Measurements from ENCODE around the gene MYH10.

MYH10 gene

DNA sequence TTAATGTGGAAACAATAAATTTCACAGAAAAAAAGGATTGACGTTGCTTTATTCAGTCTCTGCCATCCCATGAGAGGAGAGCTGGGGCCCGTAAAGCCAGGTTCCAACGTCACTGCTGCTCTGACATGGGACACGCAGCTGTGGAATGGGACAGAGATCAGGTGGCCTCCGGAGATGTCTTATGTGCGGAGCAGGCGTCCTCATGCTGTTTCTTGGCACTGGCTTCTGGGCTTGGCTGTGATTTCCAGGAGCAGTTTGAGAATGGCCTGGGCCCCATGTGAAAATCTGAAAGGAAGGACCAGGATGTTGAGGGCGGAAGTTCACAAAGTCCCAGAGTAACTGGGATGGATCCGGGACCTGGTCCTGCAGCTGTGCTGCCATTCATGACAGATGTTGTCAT lies 162.4 kb downstream of the MYH10 start:
- TF ChIP-seq, protein P1, sequence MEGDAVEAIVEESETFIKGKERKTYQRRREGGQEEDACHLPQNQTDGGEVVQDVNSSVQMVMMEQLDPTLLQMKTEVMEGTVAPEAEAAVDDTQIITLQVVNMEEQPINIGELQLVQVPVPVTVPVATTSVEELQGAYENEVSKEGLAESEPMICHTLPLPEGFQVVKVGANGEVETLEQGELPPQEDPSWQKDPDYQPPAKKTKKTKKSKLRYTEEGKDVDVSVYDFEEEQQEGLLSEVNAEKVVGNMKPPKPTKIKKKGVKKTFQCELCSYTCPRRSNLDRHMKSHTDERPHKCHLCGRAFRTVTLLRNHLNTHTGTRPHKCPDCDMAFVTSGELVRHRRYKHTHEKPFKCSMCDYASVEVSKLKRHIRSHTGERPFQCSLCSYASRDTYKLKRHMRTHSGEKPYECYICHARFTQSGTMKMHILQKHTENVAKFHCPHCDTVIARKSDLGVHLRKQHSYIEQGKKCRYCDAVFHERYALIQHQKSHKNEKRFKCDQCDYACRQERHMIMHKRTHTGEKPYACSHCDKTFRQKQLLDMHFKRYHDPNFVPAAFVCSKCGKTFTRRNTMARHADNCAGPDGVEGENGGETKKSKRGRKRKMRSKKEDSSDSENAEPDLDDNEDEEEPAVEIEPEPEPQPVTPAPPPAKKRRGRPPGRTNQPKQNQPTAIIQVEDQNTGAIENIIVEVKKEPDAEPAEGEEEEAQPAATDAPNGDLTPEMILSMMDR (IDR thresholded peaks at IDR 0.05; ENCODE audit: insufficient read depth, low read length, missing control alignments) = no peak
- CTCF ChIA-PET = interaction anchor here (1.4 to 2.1 kb wide), 3 partner anchors 8 to 278 kb away, joined by 3 to 6 read pairs (median 3); no protein-coding TSS in a partner anchor
- POLR2A ChIA-PET = no interaction called here
- no peak overlapping the region for H3K4me3 ChIP-seq (ENCODE audit: low read depth, low read length)
- DNase-seq (ENCODE audit: low read depth, low spot score) = no peak

DNA sequence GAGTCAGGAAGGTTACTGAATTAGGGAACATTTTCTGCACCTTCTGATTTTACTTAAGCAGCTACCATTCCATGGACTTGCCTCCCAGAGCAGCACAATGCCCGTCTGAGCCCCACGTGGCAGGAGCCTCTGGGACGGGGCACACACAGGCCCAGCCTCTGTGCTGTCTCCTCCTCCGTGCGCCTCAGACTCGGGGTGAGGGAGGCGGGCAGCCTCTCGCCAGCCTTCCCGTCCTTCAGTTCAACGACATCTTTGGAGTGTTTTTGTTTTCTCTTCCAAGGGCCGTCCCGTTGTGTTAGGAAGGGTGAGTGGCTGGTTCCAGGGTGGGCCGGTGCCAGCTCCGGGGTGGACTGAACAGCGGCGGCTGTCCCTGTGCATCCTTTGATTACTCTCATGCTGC lies 163.0 kb downstream of the MYH10 start:
- POLR2A ChIA-PET = no interaction called here
- DNase-seq (ENCODE audit: low read depth, low spot score) = no peak
- TF ChIP-seq, protein P1 (IDR thresholded peaks at IDR 0.05; ENCODE audit: insufficient read depth, low read length, missing control alignments) = no peak
- CTCF ChIA-PET = interaction anchor here (1.1 to 2.1 kb wide), 4 partner anchors 8 to 278 kb away, joined by 3 to 6 read pairs (median 4); no protein-coding TSS in a partner anchor
- no peak overlapping the region for H3K4me3 ChIP-seq (ENCODE audit: low read depth, low read length)

DNA sequence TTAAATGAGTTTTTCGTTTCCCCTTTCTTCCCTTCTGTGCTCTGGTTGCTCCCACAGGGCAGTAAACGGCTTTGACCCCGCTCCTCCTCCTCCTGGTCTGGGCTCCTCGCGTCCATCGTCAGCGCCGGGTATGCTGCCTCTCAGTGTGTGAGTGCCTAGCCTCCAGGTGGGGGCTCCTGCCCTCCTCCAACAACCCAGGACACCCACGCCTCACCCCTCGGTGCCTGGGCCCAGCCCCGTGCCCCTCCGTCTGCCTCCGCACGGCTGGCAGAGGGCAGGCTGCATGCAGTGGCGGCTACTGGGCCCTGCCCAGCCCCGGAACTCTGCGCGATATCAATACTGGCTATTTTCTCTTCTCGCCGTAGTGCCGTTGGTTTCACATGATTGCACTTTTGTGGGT lies 163.7 kb downstream of the MYH10 start:
- no peak overlapping the region for H3K4me3 ChIP-seq (ENCODE audit: low read depth, low read length)
- ChIA-PET POLR2A (interaction anchor here (0.5 kb wide), 1 partner anchor 244 kb away, joined by 3 read pairs; no protein-coding TSS in a partner anchor), CTCF (interaction anchor here (1.1 to 2.1 kb wide), 4 partner anchors 9 to 279 kb away, joined by 3 to 6 read pairs (median 4); no protein-coding TSS in a partner anchor)
- TF ChIP-seq, protein P1 (IDR thresholded peaks at IDR 0.05; ENCODE audit: insufficient read depth, low read length, missing control alignments) = no peak
- DNase-seq (ENCODE audit: low read depth, low spot score) = no peak

DNA sequence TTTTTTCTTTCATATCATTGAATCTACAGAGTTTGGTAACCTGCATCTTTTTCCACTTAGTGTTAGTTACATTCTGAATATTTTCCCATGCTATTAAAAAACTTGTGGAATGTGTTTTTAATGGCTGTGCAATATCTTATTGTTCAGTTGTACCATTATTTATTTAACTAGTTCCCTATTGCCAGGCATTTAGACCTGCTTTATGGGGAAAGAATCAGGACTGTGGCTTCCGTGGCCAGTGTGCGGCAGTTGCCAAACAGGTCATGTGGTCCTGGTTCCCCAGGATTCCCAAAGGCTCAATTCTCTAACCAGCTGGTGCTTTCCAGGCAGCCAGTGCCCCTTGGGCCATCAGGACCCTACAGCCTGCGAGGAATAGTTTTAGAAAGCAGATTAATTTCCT lies 164.1 kb downstream of the MYH10 start:
- TF ChIP-seq, protein P1 (IDR thresholded peaks at IDR 0.05; ENCODE audit: insufficient read depth, low read length, missing control alignments) = no peak
- ChIA-PET POLR2A (interaction anchor here (0.5 kb wide), 1 partner anchor 244 kb away, joined by 3 read pairs; no protein-coding TSS in a partner anchor), CTCF (no interaction called here)
- no peak overlapping the region for H3K4me3 ChIP-seq (ENCODE audit: low read depth, low read length)
- DNase-seq (ENCODE audit: low read depth, low spot score) = peak; percentile 71

DNA sequence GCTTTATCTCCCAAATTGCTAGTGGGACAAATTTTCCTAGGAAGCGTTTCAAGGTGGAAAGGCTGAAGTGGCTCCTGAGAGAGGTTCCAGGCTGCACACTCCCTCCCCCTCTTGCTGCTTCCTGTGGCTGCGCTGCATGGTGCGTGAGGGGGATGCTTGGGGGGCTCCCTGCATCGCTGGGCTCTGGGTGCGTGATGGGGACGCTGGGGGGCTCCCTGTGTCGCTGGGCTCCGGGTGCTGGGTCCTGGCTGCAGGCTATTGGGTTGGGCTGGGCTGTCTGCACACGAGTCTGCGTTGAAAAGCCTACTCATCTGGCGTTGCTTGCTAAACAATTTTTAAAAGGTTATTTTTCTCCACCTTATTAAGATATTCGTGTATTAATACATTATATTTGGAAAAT lies 164.8 kb downstream of the MYH10 start:
- no peak for DNase-seq (ENCODE audit: low read depth, low spot score)
- TF ChIP-seq, protein P1 (IDR thresholded peaks at IDR 0.05; ENCODE audit: insufficient read depth, low read length, missing control alignments) = no peak
- POLR2A ChIA-PET = no interaction called here
- CTCF ChIA-PET = interaction anchor here (1.2 kb wide), 1 partner anchor 9 kb away, joined by 3 read pairs; no protein-coding TSS in a partner anchor
- no peak overlapping the region for H3K4me3 ChIP-seq (ENCODE audit: low read depth, low read length)

DNA sequence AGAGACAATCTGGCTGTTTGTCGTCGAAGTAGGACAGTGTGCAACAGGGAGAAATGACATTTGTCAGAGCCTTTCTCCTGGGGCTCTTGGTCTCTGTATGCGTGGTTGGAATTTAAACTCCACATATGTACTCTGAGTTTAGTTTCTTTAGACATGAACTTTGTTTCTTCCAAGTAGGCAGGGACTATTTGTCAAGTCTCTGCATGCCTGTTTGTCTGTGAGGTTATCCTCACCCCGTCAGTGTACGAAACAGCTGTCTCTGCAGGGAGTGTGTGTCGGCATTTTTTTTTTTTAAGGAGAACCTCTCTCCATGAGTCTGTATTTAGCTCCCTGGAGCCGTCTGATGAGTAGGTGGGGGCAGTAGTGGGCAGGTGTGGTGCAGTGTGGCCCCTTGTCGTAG lies 165.2 kb downstream of the MYH10 start:
- DNase-seq (ENCODE audit: low read depth, low spot score) = no peak
- POLR2A ChIA-PET = no interaction called here
- CTCF ChIA-PET = interaction anchor here (1.2 kb wide), 1 partner anchor 9 kb away, joined by 3 read pairs; no protein-coding TSS in a partner anchor
- H3K4me3 ChIP-seq (ENCODE audit: low read depth, low read length) = no peak overlapping the region
- TF ChIP-seq, protein P1 (IDR thresholded peaks at IDR 0.05; ENCODE audit: insufficient read depth, low read length, missing control alignments) = no peak
